Upper lobe of right lung (tissue), 1 donor: ENCODE measurements around the gene XYLT1. TPM values are rescaled to one million over a fixed set of nuclear protein-coding genes. Genes with fewer than 3 reads are reported as not detected.

ENCODE experiments used
- ATAC-seq: fragments of 200-7000 bp; cut with Tn5 transposase; one replicate; pipeline ENCODE4 v1.9.1; 2020; ENCODE audit warnings: mild to moderate bottlenecking, moderate library complexity
- DNase-seq: peaks from one replicate; pipeline ENCODE4 v3.0.0-alpha.2; 2020
- H3K27ac ChIP-seq: fragments of 200-600 bp; one replicate; pipeline ENCODE4 v1.8.0; 2022
- H3K27me3 ChIP-seq: fragments of 200-600 bp; one replicate; pipeline ENCODE4 v1.8.0; 2022; ENCODE audit warnings: mild to moderate bottlenecking
- H3K36me3 ChIP-seq: fragments of 200-600 bp; one replicate; pipeline ENCODE4 v1.8.0; 2022
- H3K4me1 ChIP-seq: fragments of 200-600 bp; one replicate; pipeline ENCODE4 v1.8.0; 2022
- H3K4me3 ChIP-seq: fragments of 200-600 bp; one replicate; pipeline ENCODE4 v1.8.0; 2022; ENCODE audit warnings: mild to moderate bottlenecking
- H3K9me3 ChIP-seq: fragments of 200-600 bp; one replicate; pipeline ENCODE4 v1.8.0; 2022
- intact Hi-C: fragments of 100-400 bp; cut with DNase I; formaldehyde crosslinking; loops from one replicate; pipeline ENCODE4 v1.11.0; 2022
- total RNA-seq: library from RNA; stranded (reverse); fragmentation: NEBNext Ultra II Directional; extraction: Animal tissue kit (Norgen Biotek cat#: 25700); gene quantifications from one replicate; pipeline ENCODE4 v1.2.1, GENCODE V29; 2021
- TF ChIP-seq, protein P1 (sequence below): fragments of 200-600 bp; IDR thresholded peaks from one replicate; pipeline ENCODE4 v1.8.0; 2022; ENCODE audit warnings: antibody characterized with exemption
- donor health status: DM: no; HTN: yes; CAD: no; lungs with severe emphysema.

The XYLT1 gene
- total RNA-seq, 1 donor from 2014 or later: 12.1 TPM

DNA sequence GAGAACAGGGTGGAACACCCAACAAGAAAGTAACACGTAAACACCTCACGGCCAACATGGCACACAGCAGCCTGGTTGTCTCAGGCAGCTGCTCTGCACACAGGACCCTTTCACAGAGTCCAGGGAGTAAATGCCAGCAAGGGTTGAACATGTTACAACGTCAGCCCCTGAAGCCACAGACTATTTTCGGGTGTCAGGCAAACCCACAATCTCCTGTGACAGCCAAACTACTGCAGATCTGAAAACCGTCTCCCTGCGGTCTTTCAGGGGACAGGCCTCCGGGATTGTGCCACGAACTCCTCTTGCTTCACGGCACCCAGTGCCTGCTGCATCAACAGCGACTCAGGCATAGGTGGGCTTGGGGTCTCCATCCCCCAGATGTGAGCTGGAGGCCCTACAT is 127.7 kb downstream of the XYLT1 start:
- ATAC-seq: no peak
- Histone ChIP-seq H3K4me1 (peaks cover 47% of the 10 kb centered on the region), H3K27me3 (no peaks in the 10 kb centered on the region), H3K27ac (no peak overlapping the region), H3K4me3 (no peak overlapping the region), H3K36me3 (no peaks in the 10 kb centered on the region), H3K9me3 (no peaks in the 10 kb centered on the region)
- intact Hi-C loops: no loop called here
- TF ChIP-seq, protein P1, sequence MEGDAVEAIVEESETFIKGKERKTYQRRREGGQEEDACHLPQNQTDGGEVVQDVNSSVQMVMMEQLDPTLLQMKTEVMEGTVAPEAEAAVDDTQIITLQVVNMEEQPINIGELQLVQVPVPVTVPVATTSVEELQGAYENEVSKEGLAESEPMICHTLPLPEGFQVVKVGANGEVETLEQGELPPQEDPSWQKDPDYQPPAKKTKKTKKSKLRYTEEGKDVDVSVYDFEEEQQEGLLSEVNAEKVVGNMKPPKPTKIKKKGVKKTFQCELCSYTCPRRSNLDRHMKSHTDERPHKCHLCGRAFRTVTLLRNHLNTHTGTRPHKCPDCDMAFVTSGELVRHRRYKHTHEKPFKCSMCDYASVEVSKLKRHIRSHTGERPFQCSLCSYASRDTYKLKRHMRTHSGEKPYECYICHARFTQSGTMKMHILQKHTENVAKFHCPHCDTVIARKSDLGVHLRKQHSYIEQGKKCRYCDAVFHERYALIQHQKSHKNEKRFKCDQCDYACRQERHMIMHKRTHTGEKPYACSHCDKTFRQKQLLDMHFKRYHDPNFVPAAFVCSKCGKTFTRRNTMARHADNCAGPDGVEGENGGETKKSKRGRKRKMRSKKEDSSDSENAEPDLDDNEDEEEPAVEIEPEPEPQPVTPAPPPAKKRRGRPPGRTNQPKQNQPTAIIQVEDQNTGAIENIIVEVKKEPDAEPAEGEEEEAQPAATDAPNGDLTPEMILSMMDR: no peak
- no peak for DNase-seq

- Histone ChIP-seq H3K27me3 (no peaks in the 10 kb centered on the region), H3K36me3 (no peaks in the 10 kb centered on the region), H3K9me3 (no peaks in the 10 kb centered on the region), H3K4me1 (peaks cover 47% of the 10 kb centered on the region), H3K4me3 (no peak overlapping the region), H3K27ac (no peak overlapping the region)
- intact Hi-C loops: no loop called here
- TF ChIP-seq, protein P1: no peak
- no peak for DNase-seq
- ATAC-seq: peak; percentile 71
Observed at GRCh38 chr16:17342031-17342430, 128.7 kb downstream of the XYLT1 start.

GRCh38 chr16:17340804-17341203 is 130.0 kb downstream of the XYLT1 start:
- H3K4me3 ChIP-seq: no peak overlapping the region
- H3K4me1 ChIP-seq: peaks cover 46% of the 10 kb centered on the region
- no peaks in the 10 kb centered on the region for H3K36me3 ChIP-seq
- ATAC-seq (no peak), DNase-seq (no peak)
- intact Hi-C loops: no loop called here
- H3K27ac ChIP-seq: no peak overlapping the region
- H3K9me3 ChIP-seq: no peaks in the 10 kb centered on the region
- no peaks in the 10 kb centered on the region for H3K27me3 ChIP-seq
- TF ChIP-seq, protein P1: no peak

DNA sequence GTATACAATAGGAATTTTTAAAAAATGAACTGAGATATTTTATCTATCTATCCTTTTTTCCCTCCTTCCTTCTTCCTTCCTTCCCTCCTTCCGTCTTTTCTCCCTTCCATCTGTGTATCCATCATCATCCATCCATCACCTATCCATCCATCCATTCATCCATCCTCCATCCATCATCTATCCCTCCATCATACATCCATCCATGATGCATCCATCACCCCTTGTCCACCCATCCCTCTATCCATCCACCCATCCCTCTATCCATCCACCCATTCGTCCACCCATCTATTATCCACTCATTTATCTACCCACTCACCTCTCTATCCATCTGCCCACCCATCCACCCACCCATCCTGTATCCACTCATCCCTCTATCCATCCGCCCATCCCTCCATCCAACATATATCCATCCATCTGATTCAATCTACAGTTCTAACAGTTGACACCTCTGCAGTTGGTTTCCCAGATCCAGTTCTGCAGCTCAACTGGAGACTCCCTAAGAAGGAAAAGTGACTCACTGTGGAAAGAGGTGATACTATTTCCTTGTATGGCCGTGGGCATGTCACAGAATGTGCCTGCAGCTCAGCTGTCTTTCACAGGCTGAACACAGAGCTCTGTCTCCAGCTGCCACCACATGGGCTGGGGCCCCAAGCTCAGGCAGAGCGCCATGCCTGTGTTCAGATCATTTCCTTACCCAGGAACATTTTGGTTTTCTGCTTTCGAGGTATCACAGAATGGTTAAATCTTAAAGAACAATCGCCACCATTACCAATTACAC is 130.8 kb downstream of the XYLT1 start:
- Histone ChIP-seq H3K27ac (no peak overlapping the region), H3K4me3 (no peak overlapping the region), H3K27me3 (no peaks in the 10 kb centered on the region), H3K9me3 (no peaks in the 10 kb centered on the region), H3K36me3 (no peaks in the 10 kb centered on the region), H3K4me1 (peaks cover 38% of the 10 kb centered on the region)
- intact Hi-C loops: no loop called here
- TF ChIP-seq, protein P1: no peak
- ATAC-seq: no peak
- no peak for DNase-seq

DNA sequence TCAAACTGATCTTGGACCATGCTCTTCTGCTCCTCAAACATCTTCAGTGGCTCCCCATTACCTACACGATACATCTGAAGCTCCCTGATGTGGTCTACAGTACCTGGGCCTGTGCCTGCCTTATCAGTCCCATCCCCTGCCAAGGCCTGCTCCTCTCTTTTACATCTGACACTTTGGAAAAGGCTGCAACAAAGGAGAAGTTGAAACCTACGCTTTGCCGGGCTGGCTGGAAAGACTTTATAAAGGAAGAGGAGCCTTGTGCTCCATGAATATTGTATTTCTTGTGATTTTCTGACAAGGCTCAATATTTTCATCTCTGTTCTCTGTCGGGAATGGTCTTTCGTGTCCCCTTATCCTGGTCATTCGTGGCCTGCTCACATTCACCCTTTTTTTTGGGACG is 132.5 kb downstream of the XYLT1 start:
- Histone ChIP-seq H3K27me3 (no peaks in the 10 kb centered on the region), H3K4me3 (no peak overlapping the region), H3K27ac (no peak overlapping the region), H3K9me3 (no peaks in the 10 kb centered on the region), H3K36me3 (no peaks in the 10 kb centered on the region), H3K4me1 (peaks cover 26% of the 10 kb centered on the region)
- no peak for ATAC-seq
- TF ChIP-seq, protein P1: no peak
- intact Hi-C loops: no loop called here
- DNase-seq: no peak

DNA sequence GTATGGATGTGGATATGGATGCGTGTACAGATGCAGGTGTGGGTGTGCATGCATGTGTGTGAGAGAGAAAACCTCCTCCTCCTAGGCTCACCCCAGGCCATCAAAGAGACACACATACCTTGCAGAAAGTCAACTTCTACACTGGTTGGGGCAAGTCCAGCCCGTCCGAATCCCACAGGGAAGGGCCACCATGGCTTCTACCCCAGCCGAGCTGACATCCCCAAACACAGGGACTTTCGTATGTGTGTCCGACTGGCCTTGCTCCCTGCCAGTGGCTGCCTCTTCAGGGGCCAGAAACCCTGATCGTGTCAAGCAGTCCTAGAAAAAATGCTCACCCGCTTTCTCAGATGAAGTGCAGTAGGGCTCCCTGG is 134.2 kb downstream of the XYLT1 start:
- intact Hi-C loops: no loop called here
- Histone ChIP-seq H3K9me3 (no peaks in the 10 kb centered on the region), H3K27ac (no peak overlapping the region), H3K36me3 (no peaks in the 10 kb centered on the region), H3K27me3 (no peaks in the 10 kb centered on the region), H3K4me3 (no peak overlapping the region), H3K4me1 (peaks cover 8% of the 10 kb centered on the region)
- ATAC-seq (no peak), DNase-seq (no peak)
- TF ChIP-seq, protein P1: no peak
